Endothelial cell of umbilical vein (primary cell): ENCODE data around the gene PPP2R3B. TPM values are rescaled to one million over a fixed set of nuclear protein-coding genes. Genes with fewer than 3 reads are reported as not detected.

Experiments used
- BruUV-seq: library from RNA; stranded (reverse); fragments of 400-500 nt; replicated peaks from 2 replicates; lab custom pipeline; 2021; lab: Mats Ljungman, UMichigan
- CTCF ChIA-PET: fragments of 300-600, 350-600 bp; sonication (Branson Sonifier 250); formaldehyde crosslinking; loops from one replicate; lab custom pipeline; 2021; ENCODE audit warnings: antibody characterized with exemption, inconsistent platforms; lab: Charles Lee
- POLR2A ChIA-PET: fragments of 300-600, 350-600 bp; sonication (Branson Sonifier 250); formaldehyde crosslinking; loops from one replicate; lab custom pipeline; 2021; ENCODE audit warnings: antibody characterized with exemption, inconsistent platforms; lab: Charles Lee
- DNase-seq: peaks from one replicate; pipeline ENCODE4 v3.0.0-alpha.2; 2011; ENCODE audit warnings: low read depth, low spot score
- FAIRE-seq: peaks from 2 replicates; lab custom pipeline; 2011; peaks lifted over from hg19 to GRCh38; lab: Jason Lieb, UNC
- H2AFZ ChIP-seq: 2 replicates; pipeline ENCODE4 v1.6.0; 2012; ENCODE audit warnings: low read depth, low read length, control low read depth, inconsistent platforms
- H3K27ac ChIP-seq: 2 replicates; pipeline ENCODE4 v1.5.1; 2011; ENCODE audit warnings: low read depth, mild to moderate bottlenecking, control low read depth, low read length, moderate library complexity; ENCODE audit not compliant: insufficient read depth
- H3K27me3 ChIP-seq, 2 experiments: 2 replicates each; pipeline versions ENCODE4 v1.6.0 to v1.6.1; 2011; ENCODE audit warnings: low read length in 2 of 2, mixed read lengths in 1 of 2; ENCODE audit not compliant: control insufficient read depth in 2 of 2, insufficient read depth in 2 of 2
- H3K36me3 ChIP-seq, 2 experiments: 2 replicates in 1 of 2; 3 replicates in 1 of 2; pipeline ENCODE4 v1.5.1; 2011; ENCODE audit warnings: low read length in 2 of 2, mild to moderate bottlenecking in 1 of 2, moderate library complexity in 1 of 2; ENCODE audit not compliant: control insufficient read depth in 2 of 2, insufficient read depth in 2 of 2; ENCODE audit errors: extremely low read depth in 1 of 2
- H3K4me1 ChIP-seq: 3 replicates; pipeline ENCODE4 v1.5.1; 2011; ENCODE audit warnings: mild to moderate bottlenecking, low read length; ENCODE audit not compliant: control insufficient read depth, insufficient read depth; ENCODE audit errors: extremely low read depth
- H3K4me2 ChIP-seq: 2 replicates; pipeline ENCODE4 v1.6.1; 2011; ENCODE audit warnings: low read length, control low read depth, mixed read lengths; ENCODE audit not compliant: insufficient read depth
- H3K4me3 ChIP-seq, 3 experiments: fragments of 200-600 bp in 1 of 3; sonication (generic), shearing (Covaris generic) in 1 of 3; replicated peaks in 1 of 3; 2 replicates each; pipeline ENCODE4 v1.5.1; 2011 to 2016; ENCODE audit warnings: control low read depth in 3 of 3, low read length in 3 of 3, mild to moderate bottlenecking in 2 of 3, inconsistent platforms in 1 of 3, low read depth in 1 of 3, moderate library complexity in 1 of 3; ENCODE audit not compliant: insufficient read depth in 1 of 3
- H3K79me2 ChIP-seq: 2 replicates; pipeline ENCODE4 v1.6.0; 2012; ENCODE audit warnings: low read length, inconsistent platforms; ENCODE audit not compliant: control insufficient read depth, insufficient read depth
- H3K9ac ChIP-seq: replicated peaks from 2 replicates; pipeline ENCODE3; 2011; ENCODE audit warnings: low read length, control low read depth; ENCODE audit not compliant: insufficient read depth; ENCODE audit errors: extremely low read depth
- H3K9me1 ChIP-seq: replicated peaks from 3 replicates; pipeline ENCODE4 v1.6.0; 2011; ENCODE audit warnings: mild to moderate bottlenecking, low read length; ENCODE audit not compliant: control insufficient read depth, insufficient read depth; ENCODE audit errors: extremely low read depth
- H3K9me3 ChIP-seq: replicated peaks from 2 replicates; pipeline ENCODE4 v1.5.1; 2012; ENCODE audit warnings: low read length, inconsistent platforms; ENCODE audit not compliant: control insufficient read depth, insufficient read depth
- H4K20me1 ChIP-seq: replicated peaks from 2 replicates; pipeline ENCODE3; 2011; ENCODE audit warnings: mild to moderate bottlenecking, low read length; ENCODE audit not compliant: control insufficient read depth, insufficient read depth; ENCODE audit errors: extremely low read depth
- CTCF ChIP-seq, 2 donors: IDR thresholded peaks; 1 replicate in 1 of 2; 2 replicates in 1 of 2; pipeline ENCODE4 v1.5.1; 2011; ENCODE audit warnings: low read length in 2 of 2, mild to moderate bottlenecking in 2 of 2, moderate library complexity in 2 of 2, control low read depth in 1 of 2, inconsistent platforms in 1 of 2, low read depth in 1 of 2; ENCODE audit not compliant: insufficient read depth in 1 of 2; ENCODE audit errors: extremely low read depth in 1 of 2
- EZH2 ChIP-seq: IDR thresholded peaks from 2 replicates; pipeline ENCODE4 v1.6.1; 2012; ENCODE audit warnings: borderline replicate concordance, low read depth, mild to moderate bottlenecking, moderate library complexity, low read length, inconsistent platforms; ENCODE audit not compliant: severe bottlenecking
- FOS ChIP-seq: IDR thresholded peaks from 2 replicates; pipeline ENCODE4 v1.6.1; 2011; ENCODE audit warnings: mild to moderate bottlenecking, low read length, moderate library complexity, borderline replicate concordance; ENCODE audit not compliant: insufficient read depth
- GATA2 ChIP-seq: IDR thresholded peaks from 2 replicates; pipeline ENCODE4 v1.7.0; 2011; ENCODE audit warnings: low read depth, mild to moderate bottlenecking, moderate library complexity, mixed read lengths, low read length; ENCODE audit not compliant: insufficient read length, insufficient read depth
- JUN ChIP-seq: IDR thresholded peaks from 2 replicates; pipeline ENCODE4 v1.6.1; 2011; ENCODE audit warnings: borderline replicate concordance, low read depth; ENCODE audit not compliant: insufficient read length, insufficient read depth
- MAX ChIP-seq: IDR thresholded peaks from 2 replicates; pipeline ENCODE4 v1.6.1; 2011; ENCODE audit not compliant: insufficient read depth, insufficient read length
- MYC ChIP-seq: IDR thresholded peaks from one replicate; pipeline ENCODE4 v1.6.1; 2011; ENCODE audit warnings: mild to moderate bottlenecking, low read depth, low read length
- POLR2A ChIP-seq: IDR thresholded peaks from 2 replicates; pipeline ENCODE4 v1.6.1; 2012; ENCODE audit warnings: low read depth, mild to moderate bottlenecking, control low read depth, low read length
- POLR2AphosphoS5 ChIP-seq: IDR thresholded peaks from 2 replicates; pipeline ENCODE4 v1.6.1; 2012; ENCODE audit warnings: low read depth, mild to moderate bottlenecking, control low read depth, low read length, moderate library complexity; ENCODE audit not compliant: insufficient read depth
- dilution Hi-C: fragments of 300-500 bp; cut with MboI; formaldehyde crosslinking; loops from one replicate; pipeline ENCODE4 v1.15.0; 2019; ENCODE audit warnings: low sequenced_read_pairs; ENCODE audit not compliant: extremely low pct_ligation_motif_present
- intact Hi-C: fragments of 100-400 bp; cut with micrococcal nuclease; formaldehyde crosslinking; loops from one replicate; pipeline ENCODE4 v1.10.0; 2022
- polyA plus RNA-seq, 4 experiments: library from polyadenylated mRNA; depleted of rRNA in 3 of 4; stranded (reverse) in 3 of 4; unstranded in 1 of 4; fragments of >200 nt; gene quantifications; 2 replicates each; pipeline versions ENCODE4 v1.2.1 to v1.2.3, GENCODE V29; 2011 to 2012; ENCODE audit warnings: missing spikeins in 1 of 4
- total RNA-seq: library from RNA; stranded (reverse); gene quantifications from 2 replicates; pipeline ENCODE4 v1.2.3, GENCODE V29; 2021

PPP2R3B gene
- total and polyA plus RNA-seq, 2 donors (not counting 3 experiments of a cell fraction or from before 2014, with no cell fraction given): 19.1 to 33.6 TPM

- H3K9me3 ChIP-seq: no peaks in the 10 kb centered on the region
- intact Hi-C loops: no loop called here
- no peaks in the 10 kb centered on the region for H3K36me3 ChIP-seq
- CTCF ChIA-PET: no interaction called here
- BruUV-seq: no TSS peak
- no peak overlapping the region for H3K27ac ChIP-seq
- no peaks in the 10 kb centered on the region for H3K9me1 ChIP-seq
- no peak for TF ChIP-seq MYC
- no peak for TF ChIP-seq FOS
- no peak for TF ChIP-seq CTCF (IDR thresholded peaks at IDR 0.05; ENCODE audit: extremely low read depth in 1 of 2, insufficient read depth in 1 of 2, low read depth in 1 of 2, low read length in 2 of 2)
- TF ChIP-seq POLR2A: no peak
- no peak for TF ChIP-seq EZH2
- H3K4me3 ChIP-seq: no peak overlapping the region
- dilution Hi-C loops: no loop called here
- H4K20me1 ChIP-seq: no peaks in the 10 kb centered on the region
- no peak overlapping the region for H3K4me2 ChIP-seq
- peaks cover under 1% of the 10 kb centered on the region for H3K4me1 ChIP-seq
- peaks cover 4 to 7% of the 10 kb centered on the region in 2 experiments for H3K27me3 ChIP-seq
- H3K9ac ChIP-seq: no peak overlapping the region
- no peaks in the 10 kb centered on the region for H3K79me2 ChIP-seq
- no peak overlapping the region for H2AFZ ChIP-seq
- FAIRE-seq (no peak), DNase-seq (no peak)
- POLR2A ChIA-PET: no interaction called here
These were observed 18.8 kb downstream of the PPP2R3B start for GRCh38 chrX:367866-368265.

- no peak for DNase-seq
- intact Hi-C loops: no loop called here
- Histone ChIP-seq H2AFZ (no peak overlapping the region), H3K27ac (no peak overlapping the region), H3K36me3 (no peaks in the 10 kb centered on the region), H3K27me3 (peaks cover under 1 to 2% of the 10 kb centered on the region in 2 experiments), H4K20me1 (no peaks in the 10 kb centered on the region), H3K4me2 (no peak overlapping the region), H3K9me3 (no peaks in the 10 kb centered on the region), H3K4me1 (no peaks in the 10 kb centered on the region), H3K9ac (no peak overlapping the region), H3K9me1 (no peaks in the 10 kb centered on the region), H3K79me2 (no peaks in the 10 kb centered on the region), H3K4me3 (no peak overlapping the region)
- POLR2A ChIA-PET: no interaction called here
- dilution Hi-C loops: no loop called here
- no TSS peak for BruUV-seq
- TF ChIP-seq POLR2AphosphoS5 (no peak), GATA2 (no peak), POLR2A (no peak), MYC (no peak), JUN (no peak), CTCF (IDR thresholded peaks at IDR 0.05; ENCODE audit: extremely low read depth in 1 of 2, insufficient read depth in 1 of 2, low read depth in 1 of 2, low read length in 2 of 2) (no peak), MAX (no peak), EZH2 (no peak), FOS (no peak)
- CTCF ChIA-PET: no interaction called here
- no peak for FAIRE-seq
These were observed 19.4 kb downstream of the PPP2R3B start for GRCh38 chrX:367349-367748.
